ENCODE results near the gene DNAJB1.
A peak's percentile ranks its signal among the peaks of the same experiment; 100 is the strongest.

DNAJB1 gene

GRCh38 chr19:14494411-14494810 lies 23.8 kb downstream of the DNAJB1 start:
- DNase-seq: no peak

GRCh38 chr19:14492756-14493337 lies 25.4 kb downstream of the DNAJB1 start:
- DNase-seq: no peak

GRCh38 chr19:14487370-14488125 lies 30.6 kb downstream of the DNAJB1 start:
- DNase-seq: no peak

- DNase-seq: no peak
Observed at GRCh38 chr19:14482172-14482941, 35.8 kb downstream of the DNAJB1 start.

GRCh38 chr19:14480700-14481079 lies 37.5 kb downstream of the DNAJB1 start:
- no peak for DNase-seq

- peak; percentile 13 for DNase-seq
Observed at GRCh38 chr19:14479975-14480699, 38.1 kb downstream of the DNAJB1 start.

- no peak for DNase-seq
Observed at GRCh38 chr19:14479309-14479974, 38.8 kb downstream of the DNAJB1 start.

GRCh38 chr19:14478113-14478545 lies 40.1 kb downstream of the DNAJB1 start:
- DNase-seq: no peak

GRCh38 chr19:14477418-14478112 lies 40.6 kb downstream of the DNAJB1 start:
- DNase-seq: no peak

GRCh38 chr19:14476673-14477401 lies 41.4 kb downstream of the DNAJB1 start:
- no peak for DNase-seq

GRCh38 chr19:14476327-14476672 lies 41.9 kb downstream of the DNAJB1 start:
- no peak for DNase-seq

GRCh38 chr19:14475251-14476073 lies 42.7 kb downstream of the DNAJB1 start, which contains the start of gene PTGER1:
TSS of gene PTGER1 (minus strand) at chr19:14475354. CDS start at chr19:14474320, 1,034 bp downstream.
- DNase-seq: no peak

- DNase-seq: no peak
Observed at GRCh38 chr19:14474827-14475226, 43.4 kb downstream of the DNAJB1 start.

- no peak for DNase-seq
Observed at GRCh38 chr19:14473978-14474578, 44.1 kb downstream of the DNAJB1 start.

- no peak for DNase-seq
Observed at GRCh38 chr19:14473073-14473977, 44.9 kb downstream of the DNAJB1 start.

GRCh38 chr19:14472202-14472938 lies 45.8 kb downstream of the DNAJB1 start:
- peak; percentile 24 for DNase-seq

- no peak for DNase-seq
Observed at GRCh38 chr19:14471436-14472187, 46.6 kb downstream of the DNAJB1 start.

Measured in NCI-H1048 (cell line).